Stimulated activated CD4-positive, alpha-beta T cell treated with anti-CD3 and anti-CD28 coated beads, TNF-alpha, amount 100 ng/mL, for 4 hours (primary cell): ENCODE results near the gene MUC5AC.

ENCODE experiments used
- DNase-seq, 3 experiments: peaks; one replicate each; pipeline ENCODE4 v3.0.0-alpha.2; 2020; ENCODE audit warnings: low read depth in 3 of 3

Gene MUC5AC

GRCh38 chr11:1120532-1121330 is 37.0 kb upstream of the MUC5AC start:
- DNase-seq: no peak

GRCh38 chr11:1121331-1121812 is 36.4 kb upstream of the MUC5AC start:
- no peak for DNase-seq

DNA sequence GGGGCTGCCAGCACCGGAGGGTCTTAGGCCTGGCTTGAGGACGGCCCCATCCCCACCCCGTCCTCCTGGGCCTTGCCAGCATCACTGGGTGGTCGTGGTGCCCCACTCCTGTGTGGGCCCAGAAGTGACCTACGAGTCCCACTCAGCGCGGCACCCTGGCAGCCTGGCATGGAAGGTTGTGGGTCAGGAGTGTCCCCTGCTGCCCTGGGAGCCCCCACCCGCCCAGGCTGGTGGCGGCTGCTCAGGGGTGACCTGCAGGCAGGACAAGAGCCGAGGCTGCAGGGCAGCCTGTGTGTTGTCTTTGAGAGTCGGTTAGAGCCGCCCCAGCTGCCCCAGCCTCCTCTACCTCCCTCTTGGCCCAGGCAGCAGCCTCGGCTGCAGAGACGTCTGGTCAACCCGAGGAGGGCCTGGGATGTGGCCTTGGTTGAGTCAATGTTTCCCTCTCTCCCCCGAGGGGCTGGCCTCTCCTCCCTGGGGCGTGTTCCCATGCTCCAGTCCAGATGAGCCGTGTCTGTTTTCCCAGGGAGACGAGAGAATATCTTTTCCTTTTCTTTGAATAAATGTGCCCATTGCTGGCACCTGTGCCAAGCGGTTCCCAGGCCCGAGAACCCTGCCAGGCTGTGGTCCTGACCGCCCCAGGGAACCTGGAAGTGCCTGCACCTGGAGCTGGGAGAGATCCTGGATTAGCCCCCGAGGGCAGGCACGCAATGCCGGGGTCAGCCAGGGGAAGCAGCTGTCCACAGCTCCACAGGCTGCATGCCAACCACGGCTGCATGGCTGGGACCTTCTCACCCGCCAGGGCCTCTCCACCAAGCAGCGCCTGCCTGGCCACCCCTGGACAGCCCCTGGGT is 35.7 kb upstream of the MUC5AC start:
- DNase-seq: no peak

DNA sequence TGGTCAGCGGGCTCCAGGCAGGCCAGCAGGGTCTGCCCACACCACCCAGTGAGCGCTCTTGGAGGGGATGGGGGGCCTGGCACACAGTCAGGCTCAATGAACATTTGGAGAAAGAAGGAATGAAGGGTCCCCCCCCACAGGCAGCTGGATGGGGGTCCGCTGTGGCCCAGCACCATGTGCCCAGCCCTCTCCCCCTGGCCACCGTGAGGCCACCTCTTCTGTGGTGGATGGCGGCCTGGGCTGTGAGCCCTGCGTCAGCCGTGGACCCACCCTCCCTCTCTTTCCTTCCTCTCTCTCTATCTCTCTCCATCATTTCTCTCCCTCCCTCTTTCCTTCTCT is 35.1 kb upstream of the MUC5AC start:
- no peak for DNase-seq

- no peak for DNase-seq
Observed at GRCh38 chr11:1123970-1124369, 33.8 kb upstream of the MUC5AC start.

DNA sequence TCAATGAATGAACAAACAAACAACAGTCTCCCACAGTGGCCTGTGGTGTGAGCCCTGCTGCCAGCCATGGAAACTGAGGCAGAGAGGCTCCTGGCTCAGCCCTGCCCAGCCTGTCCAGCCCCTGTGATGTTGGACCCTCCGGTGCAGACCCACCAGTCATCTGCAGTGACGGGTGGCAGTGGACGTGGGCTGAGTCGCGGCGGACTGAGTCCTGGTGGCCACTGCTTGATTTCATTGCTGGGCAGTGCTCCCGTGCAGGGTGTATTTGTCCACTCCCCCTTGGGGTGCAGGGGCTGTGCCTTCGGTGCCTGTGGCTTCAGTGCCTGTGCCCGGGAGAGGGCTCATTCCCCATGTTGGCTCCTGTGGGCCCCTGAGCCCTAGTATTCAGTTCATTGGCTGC is 31.9 kb upstream of the MUC5AC start:
- no peak for DNase-seq

- no peak for DNase-seq
Observed at GRCh38 chr11:1126491-1126926, 31.2 kb upstream of the MUC5AC start.

DNA sequence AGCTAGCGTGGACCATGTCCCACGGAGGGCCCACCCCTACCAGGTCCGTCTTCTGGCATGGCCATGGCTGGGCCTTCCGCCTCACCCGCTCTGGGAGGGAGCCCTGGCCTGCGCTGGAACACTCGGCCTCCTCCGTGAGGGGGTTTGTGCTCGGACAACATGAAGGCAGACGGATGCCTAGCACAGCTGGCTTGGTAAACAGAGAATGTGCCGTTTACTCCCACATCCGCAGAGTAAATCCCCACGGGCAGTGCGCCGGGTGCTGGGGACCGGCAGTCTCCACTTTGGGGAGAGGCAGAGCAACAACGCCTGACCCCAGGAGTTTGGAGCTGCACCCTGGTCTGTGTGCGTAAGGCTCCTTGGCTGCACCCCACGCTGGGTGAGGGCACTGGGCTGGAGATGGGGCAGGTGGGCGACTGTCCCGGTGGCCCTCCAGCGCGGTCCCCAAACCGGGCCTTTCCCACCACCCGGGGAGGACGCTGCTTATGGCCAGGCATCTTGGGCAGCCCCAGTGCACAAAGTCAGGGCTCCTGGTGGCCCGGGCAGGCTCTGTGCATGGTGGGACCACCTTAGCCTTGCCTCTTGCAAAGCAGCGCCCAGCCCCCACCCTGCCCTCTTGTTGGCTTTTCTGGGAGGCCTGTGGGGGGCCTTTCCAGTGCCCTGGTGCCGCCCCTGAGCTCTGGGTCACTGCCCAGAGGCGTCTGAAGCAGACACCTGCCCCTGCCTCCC is 30.7 kb upstream of the MUC5AC start:
- no peak for DNase-seq

GRCh38 chr11:1127664-1128162 is 30.0 kb upstream of the MUC5AC start:
- no peak for DNase-seq

DNA sequence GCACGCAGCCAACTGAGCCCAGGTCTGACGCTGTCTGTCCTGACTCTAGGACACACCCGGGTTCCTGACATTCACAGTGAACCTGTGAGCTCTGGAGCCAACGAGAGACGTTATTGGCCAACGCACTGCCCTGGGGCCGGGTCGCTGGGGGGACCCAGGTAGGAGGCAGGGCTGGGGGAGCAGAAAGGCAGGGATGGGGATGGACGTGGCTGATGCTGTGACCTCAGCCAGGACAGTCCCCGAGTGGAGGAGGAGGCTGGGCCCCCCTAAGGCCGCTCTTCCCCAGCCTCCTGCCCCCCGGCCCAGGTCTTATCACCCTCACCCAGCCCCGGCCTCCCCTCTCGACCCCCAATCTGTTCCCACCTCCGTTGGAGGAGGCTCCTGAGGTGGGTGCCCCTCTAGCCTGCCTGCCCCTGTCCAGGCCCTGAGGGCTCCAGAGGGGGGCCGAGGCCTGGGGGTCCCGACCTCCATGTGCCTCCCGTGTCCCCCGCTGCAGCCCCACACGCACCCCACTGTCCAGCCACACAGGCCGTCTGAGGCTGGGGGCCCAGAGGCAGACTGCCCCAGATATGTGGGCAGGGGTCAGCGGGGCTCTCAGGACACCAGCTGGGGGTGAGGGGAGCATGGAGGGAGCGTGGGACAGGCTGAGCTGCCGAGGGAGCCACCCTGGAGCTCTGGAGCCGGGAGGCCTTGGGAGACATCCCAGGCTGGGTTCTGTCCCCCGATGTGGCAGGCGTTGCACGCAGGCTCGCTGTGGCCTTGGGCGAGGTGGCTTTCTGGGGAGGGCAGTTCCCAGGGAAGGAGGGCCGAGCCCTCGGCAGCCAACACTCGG is 29.2 kb upstream of the MUC5AC start:
- no peak for DNase-seq

GRCh38 chr11:1129143-1129610 is 28.6 kb upstream of the MUC5AC start:
- DNase-seq: no peak

DNA sequence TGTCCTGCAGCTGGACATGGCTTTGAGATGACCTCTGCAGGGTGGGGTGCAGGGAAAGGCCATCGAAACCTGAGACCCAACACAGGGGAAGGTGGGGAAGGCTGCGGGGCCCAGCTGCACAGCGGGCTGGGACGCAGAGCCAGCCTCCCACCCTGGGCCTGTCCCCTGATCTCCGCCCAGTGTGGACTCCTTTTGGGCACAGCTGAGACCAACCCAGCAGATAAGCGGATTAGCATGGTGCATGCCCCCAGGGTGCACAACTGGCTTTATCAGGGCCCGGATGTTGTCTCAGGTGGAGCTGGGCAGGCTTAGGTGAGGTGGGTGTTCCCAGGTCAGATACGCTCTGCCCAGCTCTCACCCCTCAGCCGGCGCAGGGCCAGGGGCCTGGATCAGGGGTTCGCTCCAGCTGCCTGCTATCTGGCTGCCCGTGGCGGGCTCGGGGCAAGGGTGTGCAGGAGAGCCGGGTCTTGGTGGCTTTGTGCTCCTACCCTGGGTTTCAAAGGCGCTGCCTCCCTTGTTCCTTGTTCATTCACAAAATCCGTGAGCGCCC is 28.1 kb upstream of the MUC5AC start:
- no peak for DNase-seq

- no peak for DNase-seq
Observed at GRCh38 chr11:1130276-1131032, 27.3 kb upstream of the MUC5AC start.

GRCh38 chr11:1131033-1131911 is 26.5 kb upstream of the MUC5AC start:
- no peak for DNase-seq

DNA sequence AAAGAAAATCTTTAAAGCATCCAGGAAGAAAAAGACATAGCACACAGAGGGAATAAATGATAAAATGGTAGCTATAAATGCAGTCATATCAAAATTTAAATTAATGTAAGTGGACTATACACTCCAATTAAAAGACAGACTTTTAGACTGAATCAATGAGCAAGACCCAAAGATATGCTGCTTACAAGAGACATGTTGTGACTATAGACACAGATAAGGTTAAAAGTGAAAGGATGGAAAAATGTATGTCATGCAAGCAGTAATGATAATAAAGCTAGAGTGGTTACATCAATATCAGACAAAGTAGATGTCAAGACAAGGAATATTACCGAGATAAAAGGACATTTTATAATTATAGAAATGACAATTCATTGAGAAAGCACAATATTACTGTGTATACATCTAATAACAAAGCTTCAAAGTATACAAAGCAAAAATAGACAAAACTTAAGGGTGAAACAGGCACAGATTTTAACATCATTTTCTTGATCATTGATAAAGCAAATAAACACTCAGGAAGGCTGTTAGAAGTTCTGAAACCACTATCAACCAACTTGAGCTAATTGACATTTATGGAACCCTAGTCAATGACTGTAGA is 22.8 kb upstream of the MUC5AC start:
- no peak for DNase-seq

- DNase-seq: no peak
Observed at GRCh38 chr11:1138097-1138496, 19.7 kb upstream of the MUC5AC start.

DNA sequence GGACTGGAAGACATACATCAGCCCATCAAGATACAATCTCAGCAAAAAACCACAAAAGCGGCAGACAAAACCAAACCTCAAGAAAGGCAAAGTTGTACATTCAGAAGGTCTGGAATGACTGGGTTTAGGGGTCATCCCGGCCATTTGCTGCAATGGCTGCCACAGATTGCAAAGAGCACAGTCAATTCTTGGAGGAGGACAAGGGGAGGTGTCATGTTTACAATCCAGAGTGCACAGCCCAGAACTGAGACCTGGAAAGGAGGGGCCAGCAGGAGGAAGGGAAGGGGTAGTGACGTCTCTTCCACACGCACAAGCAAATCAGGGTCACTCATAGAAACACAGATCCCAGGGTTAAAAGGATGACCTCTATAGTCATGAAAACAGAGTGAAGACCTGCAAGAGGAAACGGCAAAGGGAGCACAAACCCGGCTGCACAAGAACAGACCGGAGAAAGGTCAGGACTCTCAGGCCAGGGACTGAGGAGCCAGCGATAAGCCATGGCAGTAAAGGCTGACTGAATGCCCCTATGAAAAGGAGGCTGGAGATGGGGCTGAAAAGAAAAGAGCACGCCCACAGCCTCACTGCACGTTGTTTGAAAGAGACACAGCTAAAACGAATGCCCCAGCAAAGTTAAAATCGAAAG is 18.2 kb upstream of the MUC5AC start:
- no peak for DNase-seq
